Measurements from ENCODE around the gene MALRD1.

Gene MALRD1

DNA sequence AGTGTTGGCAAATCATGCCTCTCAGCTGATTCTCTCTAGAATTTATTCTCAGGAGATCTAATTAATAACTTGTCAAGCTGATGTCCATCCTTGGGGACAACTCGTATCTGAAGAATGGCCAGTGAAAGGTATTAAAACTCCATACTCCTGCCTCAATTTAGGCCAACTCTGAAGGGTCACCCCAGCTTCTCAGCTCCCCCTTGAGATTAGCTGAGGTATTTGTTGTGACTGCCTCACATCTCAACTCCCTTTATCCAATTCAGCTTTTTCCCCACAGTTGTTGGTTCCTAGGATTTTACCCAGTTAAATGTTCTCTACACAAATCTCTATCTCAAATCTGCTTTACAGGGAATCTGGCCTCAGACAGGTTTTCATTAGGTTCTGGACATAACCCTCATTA lies 182.4 kb downstream of the MALRD1 start:
- DNase-seq = no peak

DNA sequence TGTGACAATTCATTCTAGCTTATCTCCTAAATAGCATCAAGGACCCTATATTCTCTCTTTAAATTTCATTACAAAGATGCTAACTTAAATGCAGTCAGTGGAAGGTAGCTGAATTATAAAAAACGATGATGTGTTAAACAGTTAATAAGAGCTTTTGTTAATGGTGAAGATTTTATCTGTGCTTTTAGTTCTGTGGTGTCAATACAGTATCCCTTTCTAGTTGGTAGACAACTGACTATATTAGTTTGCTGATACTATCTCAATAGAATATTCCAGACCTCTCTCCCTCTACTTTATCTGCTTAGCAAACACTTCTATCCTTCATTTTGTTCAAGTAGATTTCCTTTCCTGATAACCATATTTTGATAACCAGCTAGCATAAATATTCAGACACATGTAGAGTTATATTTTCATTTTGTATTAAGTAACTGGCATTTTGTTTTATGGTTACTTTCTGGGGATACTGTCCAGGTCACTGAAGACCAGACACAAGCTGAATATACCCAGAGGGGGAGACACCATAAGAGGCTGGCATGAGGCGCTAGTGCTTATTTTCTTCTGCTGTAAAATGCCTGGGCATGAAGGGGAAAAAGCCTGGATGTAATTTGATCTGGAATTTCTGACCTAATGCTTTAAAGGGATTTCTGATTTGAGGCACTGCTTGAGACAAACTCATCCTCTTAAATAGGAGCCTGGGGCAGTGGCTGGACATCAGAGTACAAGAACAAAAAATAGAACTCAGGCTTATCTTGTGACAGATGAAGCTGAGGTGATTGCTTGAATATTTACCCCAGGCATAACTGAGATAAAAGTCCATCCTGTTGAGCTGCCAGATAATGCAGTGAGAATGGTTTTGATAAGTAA lies 197.5 kb downstream of the MALRD1 start:
- DNase-seq = no peak

DNA sequence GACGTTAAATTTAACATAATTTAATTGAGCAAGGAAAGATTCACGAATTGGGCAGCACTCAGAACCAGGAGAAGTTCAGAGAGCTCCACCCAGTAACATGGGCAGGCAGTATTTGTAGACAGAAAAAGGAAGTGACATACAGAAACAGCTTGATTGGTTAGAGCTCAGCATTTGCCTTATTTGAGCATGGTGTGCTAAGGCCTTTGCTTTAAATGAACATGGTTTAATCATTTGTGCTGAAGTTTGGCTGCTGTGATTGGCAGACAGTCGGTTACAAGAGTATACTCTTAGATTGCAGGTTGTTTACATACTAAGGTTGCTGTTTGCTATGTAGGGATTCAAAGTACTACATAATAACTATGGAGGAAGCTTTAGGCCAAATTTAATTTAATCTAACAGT lies 199.2 kb downstream of the MALRD1 start:
- no peak for DNase-seq

DNA sequence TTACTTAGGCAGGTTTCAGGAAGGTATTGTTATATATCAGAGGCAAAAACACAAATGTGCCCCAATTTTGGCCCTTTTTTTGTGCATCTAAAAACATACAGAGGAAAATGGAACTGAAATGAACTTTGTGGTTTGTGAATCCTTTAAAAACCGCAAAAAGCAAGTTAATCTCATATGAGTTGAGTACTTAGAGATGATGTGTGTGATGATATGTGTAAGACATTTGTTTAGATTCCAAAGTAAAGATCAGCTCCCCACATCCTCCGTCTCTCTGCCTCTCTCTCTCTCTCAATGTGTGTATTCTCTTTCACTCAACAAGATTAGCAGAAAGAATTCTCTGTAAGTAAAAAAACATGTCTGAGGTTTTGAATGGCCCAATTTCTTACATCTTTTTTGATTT lies 201.9 kb downstream of the MALRD1 start:
- no peak for DNase-seq

DNA sequence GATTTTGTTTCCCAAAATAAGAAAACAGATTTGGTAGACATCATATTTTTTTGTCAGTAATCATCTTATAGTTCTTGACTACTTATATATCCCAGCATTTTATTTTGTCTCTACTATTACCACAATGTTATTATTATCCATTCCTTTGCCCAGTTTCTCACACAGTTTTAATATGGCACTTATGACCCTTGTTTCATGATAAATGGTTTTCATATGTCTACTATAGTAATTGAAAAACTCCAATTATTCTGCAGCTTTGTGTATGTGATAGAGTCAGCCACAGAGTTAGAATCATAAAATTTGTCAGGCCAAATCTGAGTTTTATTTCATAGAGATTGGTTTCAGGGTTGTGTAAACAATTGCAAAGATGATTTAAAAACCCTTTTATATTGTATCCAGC lies 203.9 kb downstream of the MALRD1 start:
- no peak for DNase-seq

DNA sequence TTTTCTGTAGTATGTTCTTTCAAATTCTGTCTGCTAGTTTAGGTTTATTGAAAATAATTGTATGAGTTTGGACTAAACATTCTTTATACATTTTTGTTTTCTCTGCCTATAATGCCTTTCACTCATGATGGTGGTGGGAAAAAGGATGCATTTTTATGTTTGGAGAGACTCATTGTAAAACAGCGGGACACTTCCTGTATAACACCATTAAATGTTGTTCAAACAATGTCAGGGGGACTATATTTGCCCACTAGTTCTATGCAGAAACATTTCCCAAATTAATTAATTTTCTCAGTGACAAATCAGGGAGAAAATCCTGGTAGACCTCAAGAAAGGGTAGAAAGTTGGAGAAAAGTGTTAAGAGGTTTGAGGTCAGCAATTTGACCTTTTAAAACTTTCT lies 207.7 kb downstream of the MALRD1 start:
- DNase-seq = peak in 2 of 3 experiments; percentile 0 to 67

DNA sequence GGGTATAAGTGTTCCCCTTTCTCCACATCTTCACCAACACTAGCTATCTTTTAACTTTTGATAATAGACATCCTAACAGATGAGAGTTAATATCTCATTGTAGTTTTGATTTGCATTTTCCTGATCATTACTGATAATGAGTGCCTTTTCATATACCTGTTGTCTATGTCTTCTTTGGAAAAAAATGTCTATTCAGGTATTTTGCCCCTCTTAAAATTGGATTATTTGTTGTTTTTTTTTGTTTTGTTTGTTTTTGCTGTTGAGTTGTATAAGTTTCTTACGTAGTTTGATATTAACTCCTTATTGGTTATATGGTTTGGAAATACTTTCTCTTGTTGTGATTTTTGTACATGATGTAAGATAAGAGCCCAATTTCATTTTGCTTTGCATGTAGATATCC lies 214.7 kb downstream of the MALRD1 start:
- no peak for DNase-seq

DNA sequence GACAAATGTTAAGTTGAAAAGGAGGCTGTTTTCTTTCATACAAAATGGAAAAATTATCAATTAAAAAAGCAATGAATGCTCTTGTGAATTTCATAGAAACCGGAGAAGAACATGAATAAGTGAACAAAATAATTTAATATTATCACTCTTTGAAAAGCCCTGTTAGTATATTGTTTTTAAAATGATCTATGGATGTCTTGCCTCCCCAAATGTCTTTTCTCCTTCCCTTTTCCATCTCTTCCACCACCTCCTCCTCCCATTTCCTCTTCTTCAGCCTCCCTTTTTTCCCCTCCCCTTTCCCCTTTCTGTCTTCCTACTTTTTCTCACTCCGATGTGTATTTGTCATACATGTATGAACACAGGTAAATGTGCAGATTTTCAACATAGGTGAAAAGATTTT lies 234.7 kb downstream of the MALRD1 start:
- no peak for DNase-seq

DNA sequence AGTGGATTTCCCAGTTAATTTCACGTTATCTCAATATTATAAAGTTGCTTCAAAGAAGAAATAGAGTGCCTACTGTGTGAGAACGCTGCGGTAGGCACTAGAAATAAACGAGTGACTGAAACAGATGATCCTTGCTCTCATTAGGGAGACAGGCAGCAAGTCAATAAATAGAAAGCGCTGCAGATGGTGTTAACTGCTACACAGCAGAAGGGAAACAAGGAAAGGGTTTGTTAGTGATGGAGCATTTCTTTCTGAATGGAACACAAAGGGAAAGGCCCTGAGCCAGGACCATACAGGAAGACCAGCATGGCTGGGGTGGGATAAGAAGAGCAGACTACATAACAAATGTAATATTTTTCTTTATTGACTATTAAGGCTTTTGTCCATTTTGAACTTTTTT lies 235.2 kb downstream of the MALRD1 start:
- DNase-seq = no peak

DNA sequence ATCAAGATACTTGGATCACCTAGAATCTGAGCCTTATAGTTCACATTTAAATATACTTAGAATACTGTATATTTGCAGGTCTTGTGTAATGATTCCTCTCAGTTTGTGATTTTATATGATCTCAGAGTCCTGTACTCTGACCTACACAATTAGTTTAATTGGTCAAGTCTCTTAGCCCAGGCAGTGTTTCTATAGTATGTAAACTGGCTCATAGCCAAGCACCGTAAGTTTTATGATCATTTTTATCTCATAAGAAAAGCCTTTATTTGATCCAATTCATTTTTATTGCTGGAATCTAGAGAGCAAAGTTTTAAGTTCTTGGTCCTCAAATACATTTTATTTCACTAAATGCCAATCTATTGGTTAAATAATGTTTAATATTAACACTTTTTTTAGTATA lies 242.2 kb downstream of the MALRD1 start:
- DNase-seq = peak in 2 of 3 experiments; percentile 2 to 23

DNA sequence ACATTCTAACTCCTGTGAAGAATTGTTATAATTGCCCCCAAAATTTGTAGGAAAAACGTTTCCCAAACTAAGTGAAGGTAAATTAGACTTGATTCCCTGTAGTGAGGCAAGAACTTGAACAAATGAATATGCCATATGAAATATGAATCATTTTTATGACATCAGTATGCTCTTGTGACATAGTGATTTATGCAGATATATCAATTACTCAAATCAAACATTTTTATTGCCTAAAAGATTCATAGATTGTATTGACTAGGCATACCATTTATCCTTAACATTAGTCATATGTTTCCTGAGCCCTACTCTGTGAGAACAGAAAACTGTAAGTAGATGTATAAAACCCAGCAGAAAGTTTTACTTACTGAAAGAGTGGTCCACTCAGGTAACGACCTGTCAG lies 245.6 kb downstream of the MALRD1 start:
- no peak for DNase-seq

DNA sequence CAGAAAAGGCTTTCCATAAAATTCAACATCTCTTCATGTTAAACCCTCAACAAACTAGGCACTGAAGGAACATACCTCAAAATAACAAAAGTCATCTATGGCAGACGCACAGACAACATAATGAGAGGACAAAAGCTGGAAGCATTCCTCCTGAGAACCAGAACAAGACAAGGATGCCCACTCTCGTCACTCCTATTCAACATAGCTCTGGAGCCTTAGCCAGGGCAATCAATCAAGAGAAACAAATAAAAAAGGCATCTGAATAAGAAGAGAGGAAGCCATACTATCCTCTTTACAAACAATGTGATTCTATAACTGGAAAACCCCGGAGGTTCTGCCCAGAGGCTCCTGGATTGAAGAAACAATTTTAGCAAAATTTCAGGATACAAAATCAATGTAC lies 251.0 kb downstream of the MALRD1 start:
- no peak for DNase-seq

DNA sequence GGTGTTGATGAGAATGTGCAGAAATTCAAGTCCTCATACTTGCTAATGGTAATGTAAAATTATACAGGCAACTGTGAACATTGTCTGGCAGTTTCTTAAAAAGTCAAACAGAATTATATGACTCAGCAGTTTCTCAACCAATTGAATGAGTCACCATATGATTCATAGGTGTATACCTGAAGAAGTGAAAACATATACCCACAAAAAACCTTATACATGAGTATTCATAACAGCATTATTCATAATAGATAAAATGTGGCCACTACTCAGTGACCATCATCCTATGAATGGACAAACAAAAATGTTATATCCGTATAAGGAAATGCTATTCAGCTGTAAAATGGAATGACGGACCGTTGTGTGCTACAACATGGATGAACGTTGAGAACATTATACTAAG lies 253.5 kb downstream of the MALRD1 start:
- no peak for DNase-seq

DNA sequence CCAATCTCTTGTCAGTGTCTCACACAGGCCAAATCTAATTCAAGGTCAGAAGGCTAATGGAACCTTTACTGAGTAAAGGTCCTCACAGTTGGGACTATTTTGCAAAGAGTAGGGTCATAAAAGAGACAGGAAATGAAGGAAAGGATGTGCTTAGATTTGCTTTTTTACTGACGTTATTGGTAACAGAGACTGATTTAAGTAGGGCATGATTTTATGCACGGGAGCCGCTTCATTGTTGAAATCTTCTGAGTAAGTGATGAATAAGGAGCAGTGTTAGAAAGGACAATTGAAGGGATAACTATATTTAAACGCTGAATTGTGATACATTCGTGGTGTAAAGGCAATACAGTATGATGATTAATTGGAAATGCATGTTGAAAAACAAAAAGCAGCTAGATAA lies 261.5 kb downstream of the MALRD1 start:
- no peak for DNase-seq

DNA sequence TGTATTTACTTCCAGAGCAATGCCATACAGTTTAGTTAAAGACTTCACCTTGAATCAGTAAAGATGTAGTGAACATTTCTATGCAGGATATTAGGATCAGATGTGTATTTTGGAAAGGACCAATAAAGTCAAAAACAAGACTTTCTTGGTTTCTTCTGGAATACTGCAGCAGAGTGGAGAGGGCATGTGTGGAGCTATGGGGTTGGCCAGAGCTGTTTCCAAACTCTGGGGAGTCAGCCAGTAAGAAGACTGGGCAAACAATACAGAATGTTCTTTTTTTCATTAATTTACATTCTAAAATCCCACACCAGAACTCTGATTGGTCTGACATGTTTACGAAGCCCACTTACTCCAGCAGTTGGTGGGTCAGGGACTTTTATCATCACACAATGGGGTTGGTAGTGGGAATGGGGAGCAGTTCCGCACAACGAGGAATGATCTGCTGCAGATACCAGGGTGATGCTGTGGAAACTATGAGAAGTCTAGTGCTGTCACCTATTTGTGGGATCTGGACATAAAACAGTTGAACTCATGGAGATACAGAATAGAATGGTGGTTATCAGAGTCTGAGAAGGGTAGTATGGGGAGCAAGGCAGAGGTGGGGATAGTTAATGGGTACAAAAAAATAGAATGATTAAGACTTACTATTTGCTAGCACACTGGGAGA lies 267.7 kb downstream of the MALRD1 start:
- no peak for DNase-seq

DNA sequence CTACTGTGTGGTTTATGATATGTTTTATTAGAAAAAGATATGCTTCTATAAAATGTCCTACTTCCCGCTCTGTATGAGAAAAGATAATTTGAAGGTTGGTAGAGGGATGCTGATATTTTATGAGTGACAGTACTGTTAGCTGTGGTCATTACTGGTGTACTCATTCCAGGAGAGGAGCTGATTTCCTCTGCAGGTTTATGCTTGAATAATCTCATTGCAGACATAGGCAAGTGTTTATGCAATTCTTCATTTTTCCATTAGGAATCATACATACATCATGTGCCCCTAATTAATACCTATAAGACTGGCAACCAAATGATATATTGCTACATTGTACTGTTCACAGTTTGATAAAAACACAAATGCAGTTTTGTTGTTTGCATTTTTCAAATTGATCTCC lies 269.4 kb downstream of the MALRD1 start:
- DNase-seq = peak in 1 of 3 experiments; percentile 18

DNA sequence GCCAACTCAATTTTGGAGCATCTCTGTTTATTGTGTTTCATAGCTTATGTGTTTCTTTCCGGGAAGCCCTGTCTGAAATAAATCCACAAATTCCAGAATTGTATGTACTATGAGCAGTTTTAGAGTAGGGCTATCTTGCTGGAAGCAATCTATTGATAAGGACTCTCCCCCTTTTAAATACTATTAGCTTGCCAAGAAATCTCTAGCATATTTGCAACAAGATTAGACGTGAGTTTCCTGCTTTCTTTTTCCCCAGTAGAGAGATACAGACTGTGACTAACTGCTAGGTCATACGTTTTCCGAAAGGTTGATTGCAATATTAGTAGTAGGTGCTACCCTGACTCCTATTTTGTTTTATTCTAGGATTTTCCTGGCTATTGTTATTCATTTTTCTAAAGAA lies 277.0 kb downstream of the MALRD1 start:
- DNase-seq = no peak

DNA sequence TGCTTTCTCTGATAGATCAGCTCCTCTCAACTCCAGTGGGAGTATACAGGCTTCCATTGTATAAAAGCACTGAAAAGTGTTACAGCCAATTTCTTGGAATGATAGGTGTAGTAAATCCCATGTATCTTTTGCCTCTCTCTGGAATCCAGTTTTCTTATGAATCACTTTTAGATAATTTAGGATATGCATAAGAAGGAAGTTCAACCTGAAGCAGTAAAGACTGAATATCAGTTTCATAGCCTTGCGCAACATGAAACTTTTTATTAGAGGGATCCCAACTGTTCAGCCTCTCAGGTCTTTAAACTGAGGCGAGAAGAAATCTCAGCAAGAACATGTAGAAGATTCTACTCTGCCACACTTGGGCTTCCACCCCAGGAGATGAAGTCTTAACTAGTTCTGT lies 280.0 kb downstream of the MALRD1 start:
- DNase-seq = no peak

DNA sequence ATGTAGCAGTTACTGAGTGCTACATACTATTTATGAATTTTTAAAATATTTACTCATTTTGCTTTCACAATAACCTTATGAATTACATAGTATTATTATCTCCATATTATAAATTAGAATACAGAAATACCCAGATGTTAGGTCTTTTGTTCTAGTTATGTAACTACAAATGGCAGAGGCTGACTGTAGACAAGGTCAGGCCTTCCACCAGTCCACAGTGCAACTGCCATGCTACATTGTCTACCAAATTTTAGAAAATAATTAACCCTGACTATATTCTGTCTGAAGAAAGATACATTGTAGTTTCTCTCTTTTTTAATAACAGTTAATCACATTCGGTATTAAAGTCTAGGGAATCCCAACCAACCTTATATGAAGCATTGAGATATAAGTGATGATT lies 280.9 kb downstream of the MALRD1 start:
- no peak for DNase-seq

DNA sequence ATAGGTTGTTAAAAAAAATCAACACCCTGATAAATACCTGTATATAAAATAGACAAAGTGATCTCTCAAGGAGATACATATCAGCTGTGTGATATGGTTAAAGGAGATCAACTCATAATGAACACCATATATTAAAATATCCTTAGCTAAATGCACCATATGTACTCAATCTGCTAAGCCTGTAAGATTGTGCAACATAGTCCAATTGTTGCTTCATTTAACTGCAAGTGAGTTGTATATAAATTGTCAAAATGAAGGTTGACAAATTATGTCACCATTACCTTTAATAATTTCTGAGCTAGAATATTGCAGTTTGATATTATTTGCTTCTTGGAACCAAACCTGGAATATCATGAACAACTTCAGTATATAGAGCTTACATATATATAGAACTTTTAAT lies 283.7 kb downstream of the MALRD1 start:
- no peak for DNase-seq

DNA sequence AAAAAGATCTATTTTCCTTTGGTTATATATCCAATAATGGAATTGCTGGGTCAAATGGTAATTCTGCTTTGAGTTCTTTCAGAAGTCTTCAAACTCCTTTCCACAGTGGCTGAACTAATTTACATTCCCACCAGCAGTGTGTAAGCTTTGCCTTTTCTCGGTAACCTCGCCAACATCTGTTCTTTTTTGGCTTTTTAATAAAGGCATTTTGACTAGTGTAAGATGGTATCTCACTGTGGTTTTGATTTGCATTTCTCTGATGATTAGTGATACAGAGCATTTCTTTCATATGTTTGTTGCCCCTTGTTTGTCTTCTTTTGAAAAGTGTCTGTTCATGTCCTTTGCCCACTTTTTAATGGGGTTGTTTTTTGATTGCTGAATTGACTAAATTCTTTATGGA lies 285.0 kb downstream of the MALRD1 start:
- no peak for DNase-seq

DNA sequence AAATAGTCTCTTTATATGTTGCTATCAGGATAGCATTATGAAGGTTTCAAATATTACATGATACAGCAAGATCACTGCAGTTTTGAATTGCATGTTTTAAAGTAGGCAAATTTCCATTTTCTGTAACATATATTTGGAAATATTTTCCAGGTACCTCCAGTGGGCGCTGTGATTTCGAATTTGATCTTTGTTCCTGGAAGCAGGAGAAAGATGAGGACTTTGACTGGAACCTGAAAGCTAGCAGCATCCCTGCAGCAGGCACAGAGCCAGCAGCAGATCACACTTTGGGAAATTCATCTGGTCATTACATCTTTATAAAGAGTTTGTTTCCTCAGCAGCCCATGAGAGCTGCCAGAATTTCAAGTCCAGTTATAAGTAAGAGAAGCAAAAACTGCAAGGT lies 299.0 kb downstream of the MALRD1 start:
- DNase-seq = peak in 1 of 3 experiments; percentile 2

DNA sequence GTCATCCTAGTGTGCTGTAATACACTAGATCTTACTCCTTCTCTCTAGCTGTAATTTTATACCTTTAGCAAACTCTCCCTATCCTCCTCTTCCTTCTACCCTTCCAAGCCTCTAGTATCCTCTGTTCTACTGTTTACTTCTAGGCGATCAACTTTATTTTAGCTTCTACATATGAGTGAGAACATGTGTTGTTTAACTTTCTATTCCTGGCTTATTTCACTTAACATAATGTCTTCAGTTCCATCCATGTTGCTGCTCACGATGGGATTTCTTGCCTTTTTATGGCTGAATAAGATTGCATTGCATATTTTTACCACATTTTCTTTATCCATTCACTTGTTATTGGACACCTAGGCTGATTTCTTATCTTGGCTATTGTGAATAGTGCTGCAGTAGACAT lies 318.6 kb downstream of the MALRD1 start:
- DNase-seq = no peak

DNA sequence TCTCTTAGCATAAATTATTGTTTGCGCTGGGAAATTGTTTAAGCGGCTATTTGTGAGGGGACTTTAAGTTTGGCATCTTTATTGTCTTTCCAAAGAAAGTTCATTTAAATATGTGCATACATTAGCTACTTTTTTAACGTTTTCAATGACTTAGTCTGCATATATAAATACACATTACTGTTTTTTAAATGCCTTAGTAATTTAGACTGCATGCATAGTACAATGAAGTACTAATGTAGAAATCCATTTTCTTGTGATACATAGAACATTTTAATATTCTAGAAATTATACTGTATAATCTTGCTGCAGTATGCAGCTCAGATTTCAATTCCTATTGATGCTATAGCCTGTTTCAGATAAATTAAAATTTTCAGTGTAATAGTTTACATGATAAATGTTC lies 325.4 kb downstream of the MALRD1 start:
- no peak for DNase-seq
